WERI-Rb-1 (cell line): ENCODE results near the gene RAB26.
"Not testable (repeated sequence)": the region's sequence is repeated elsewhere in the genome, so short reads cannot be mapped to it uniquely, and the experiment has no call there.

Experiments
- DNase-seq: peaks from one replicate; pipeline ENCODE4 v3.0.0-alpha.2; 2020
- H3K27ac ChIP-seq: fragments of 250-450 bp; sonication (Bioruptor Pico); 2 replicates; pipeline ENCODE4 v1.5.1; 2020; ENCODE audit warnings: mild to moderate bottlenecking, moderate library complexity
- H3K27me3 ChIP-seq: fragments of 250-450 bp; sonication (Bioruptor Pico); 2 replicates; pipeline ENCODE4 v1.5.1; 2021; ENCODE audit warnings: mild to moderate bottlenecking, low read depth, moderate library complexity; ENCODE audit not compliant: insufficient read depth, severe bottlenecking
- H3K36me3 ChIP-seq: fragments of 250-450 bp; sonication (Bioruptor Pico); 2 replicates; pipeline ENCODE4 v1.5.1; 2020; ENCODE audit warnings: mild to moderate bottlenecking, moderate library complexity
- H3K4me3 ChIP-seq: 2 replicates; pipeline ENCODE4 v1.5.1; 2011; ENCODE audit warnings: low read depth, mild to moderate bottlenecking, control low read depth, low read length
- H3K9me3 ChIP-seq: fragments of 250-450 bp; sonication (Bioruptor Pico); 2 replicates; pipeline ENCODE4 v1.5.1; 2021; ENCODE audit warnings: mild to moderate bottlenecking, moderate library complexity; ENCODE audit not compliant: severe bottlenecking
- TF ChIP-seq, protein P1 (sequence below): IDR thresholded peaks from 2 replicates; pipeline ENCODE4 v1.5.1; 2011; ENCODE audit warnings: low read depth, mild to moderate bottlenecking, control low read depth, inconsistent platforms, low read length

Gene RAB26

DNA sequence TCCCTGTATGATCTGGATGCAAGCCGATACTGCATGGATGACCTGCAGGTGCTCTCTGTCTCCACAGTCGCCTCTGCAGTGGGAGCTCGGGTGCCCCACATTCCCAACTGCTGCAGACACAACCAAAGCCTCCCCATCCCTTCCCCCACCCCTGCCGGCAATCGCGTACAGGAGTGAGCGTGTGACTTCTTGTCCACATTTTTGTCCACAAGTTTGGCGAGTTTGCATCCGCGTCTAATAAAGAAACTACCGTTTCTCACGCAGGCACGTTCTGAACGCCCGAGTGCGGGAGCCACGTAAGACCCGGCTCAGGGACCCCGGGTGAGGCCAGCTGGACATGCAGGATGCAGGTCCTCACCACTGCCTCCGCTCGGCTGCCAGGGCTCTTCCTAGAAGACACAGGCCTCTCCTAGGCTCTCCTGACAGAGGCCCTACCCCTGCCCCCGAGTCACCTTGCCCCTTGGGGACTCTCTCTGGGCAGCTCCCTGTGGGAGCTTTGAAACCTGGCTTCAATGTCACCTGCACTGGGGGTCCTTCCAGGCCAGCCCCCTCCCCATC is 18.5 kb upstream of the RAB26 start:
- H3K36me3 ChIP-seq, H3K27me3 ChIP-seq, H3K9me3 ChIP-seq: not testable (repeated sequence)
- peak overlapping the region; percentile 19; the same call in 1 of the 2 replicates for H3K4me3 ChIP-seq
- peak; percentile 53 for DNase-seq
- peak overlapping the region; percentile 68 for H3K27ac ChIP-seq

DNA sequence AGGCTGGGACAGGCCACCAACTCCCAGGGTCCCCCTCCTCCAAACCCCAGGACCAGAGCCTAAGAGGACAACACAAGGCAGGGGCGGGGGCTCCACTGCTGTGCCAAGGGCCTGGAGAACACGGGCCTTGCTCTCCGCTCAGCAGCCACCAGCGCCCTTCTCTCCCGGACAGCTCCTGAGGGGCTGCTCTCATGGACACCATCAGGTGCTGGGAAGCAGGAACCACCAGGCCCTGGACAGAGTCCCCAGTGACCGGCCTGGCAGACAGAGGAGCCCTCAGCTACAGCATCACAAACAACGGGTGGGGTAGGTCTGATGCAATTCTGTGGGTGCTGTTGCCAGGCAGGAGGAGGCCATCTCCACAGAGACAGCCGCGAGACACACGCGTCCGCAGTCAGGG is 14.6 kb upstream of the RAB26 start:
- H3K4me3 ChIP-seq, H3K9me3 ChIP-seq, H3K27me3 ChIP-seq, H3K27ac ChIP-seq, DNase-seq, H3K36me3 ChIP-seq: not testable (repeated sequence)

DNA sequence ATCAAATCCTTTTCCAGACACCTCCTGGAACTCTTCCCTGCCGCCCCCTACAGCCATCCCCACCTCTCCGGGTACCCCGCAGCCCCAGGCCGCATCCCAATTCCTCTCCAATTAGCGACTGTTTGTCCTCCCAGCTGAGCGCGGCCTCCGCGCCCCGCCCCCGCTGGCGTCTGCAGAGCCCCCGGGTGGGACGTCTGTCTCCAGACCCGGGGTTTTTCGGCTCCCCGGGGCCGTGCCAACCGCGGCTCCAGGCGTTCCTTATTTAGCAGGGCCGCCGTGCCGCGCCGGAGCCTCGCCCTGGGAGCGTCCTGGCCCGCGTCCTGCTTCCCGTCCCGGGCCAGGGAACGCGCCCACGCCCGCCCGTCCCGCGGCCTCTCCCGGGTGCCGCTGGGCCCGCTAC is 13.4 kb upstream of the RAB26 start:
- H3K27me3 ChIP-seq, H3K36me3 ChIP-seq, DNase-seq, H3K9me3 ChIP-seq: not testable (repeated sequence)
- Histone ChIP-seq H3K27ac (peak overlapping the region; percentile 39; the same call in 1 of the 2 replicates), H3K4me3 (peak overlapping the region; percentile 50)

DNA sequence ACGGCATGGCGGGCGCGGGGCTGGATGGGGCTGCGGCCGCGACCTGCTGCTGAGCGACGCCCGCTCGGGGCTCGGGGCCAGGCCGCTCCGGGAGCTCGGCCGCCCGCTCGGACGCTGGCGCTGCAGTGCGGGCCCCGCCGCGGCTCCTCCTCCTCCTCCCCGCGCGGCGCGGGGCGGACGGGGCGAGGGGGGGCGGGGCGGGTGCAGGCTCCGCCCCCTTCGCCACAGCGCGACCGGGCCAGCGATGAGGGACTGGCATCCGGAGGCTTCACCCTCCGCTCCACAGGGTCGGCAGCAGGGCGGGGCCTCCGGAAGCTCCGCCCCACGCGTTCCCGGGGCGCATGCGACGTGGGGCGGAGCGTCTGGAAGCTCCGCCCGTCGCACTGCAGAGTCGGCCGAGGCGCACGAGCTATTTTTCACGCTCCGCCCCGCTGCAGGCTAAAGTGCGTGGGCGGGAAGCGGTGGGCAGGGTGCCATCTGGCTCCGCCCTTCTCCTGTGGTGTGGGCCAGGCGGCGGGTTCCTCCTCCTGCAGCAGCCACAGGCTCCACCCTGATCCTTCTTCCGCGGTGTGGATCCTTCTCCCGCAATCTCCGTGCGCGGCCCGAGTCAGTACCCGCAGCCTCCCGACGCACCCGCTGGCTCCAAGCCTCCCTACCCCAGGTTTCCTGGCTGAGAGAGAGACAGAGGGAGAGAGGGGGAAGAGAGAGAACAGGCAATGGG is 12.5 kb upstream of the RAB26 start, which contains the start of gene PKD1:
Gene PKD1, minus strand, starts transcription at position 129 of the 721 bp plus-strand sequence. CDS start 209 bp downstream, outside the sequence.
- not testable (repeated sequence) for H3K9me3 ChIP-seq, H3K36me3 ChIP-seq, H3K27me3 ChIP-seq
- DNase-seq = peak; percentile 95
- H3K4me3 ChIP-seq = peak within 1 kb of the TSS; percentile 50
- H3K27ac ChIP-seq = peak within 1 kb of the TSS; percentile 74

DNA sequence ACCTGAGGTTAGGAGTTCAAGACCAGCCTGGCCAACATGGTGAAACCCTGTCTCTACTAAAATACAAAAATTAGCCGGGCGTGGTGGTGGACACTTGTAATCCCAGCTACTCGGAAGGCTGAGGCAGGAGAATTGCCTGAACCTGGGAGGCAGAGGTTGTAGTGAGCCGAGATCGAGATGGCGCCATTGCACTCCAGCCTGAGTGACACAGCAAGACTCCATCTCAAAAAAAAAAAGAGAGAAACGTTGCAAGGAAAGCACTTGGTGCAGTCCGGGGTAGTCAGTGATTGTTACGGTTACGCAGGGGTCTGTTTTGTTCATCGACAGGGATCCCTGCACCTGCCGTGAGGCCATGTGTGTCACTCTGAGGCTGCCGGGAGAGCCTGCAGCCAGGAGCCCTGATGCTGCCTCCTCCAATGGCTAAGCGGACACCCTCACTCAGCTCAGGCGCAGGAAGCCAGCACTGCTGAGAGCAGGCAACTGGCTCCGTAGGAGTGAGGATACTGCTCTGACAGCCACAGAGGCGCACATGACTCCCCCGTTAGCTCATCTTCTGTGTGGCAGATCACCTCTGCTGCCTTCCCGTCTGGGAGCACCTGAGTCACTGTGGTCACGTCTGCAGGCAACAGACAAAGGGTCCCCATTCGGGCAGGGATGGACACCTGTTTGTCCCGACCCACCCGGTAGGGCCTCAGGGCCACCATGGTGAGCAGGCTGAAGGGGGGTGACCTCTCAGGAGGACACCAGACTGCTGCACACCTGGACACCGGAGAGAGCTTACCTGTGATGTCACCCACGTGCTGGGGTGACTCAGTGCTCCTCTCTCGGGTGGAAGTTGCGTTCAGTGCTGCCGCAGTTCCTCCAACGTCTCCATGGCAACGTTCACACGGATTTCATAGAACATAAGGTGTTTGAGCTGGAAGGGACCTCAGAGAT is 5.2 kb upstream of the RAB26 start:
- TF ChIP-seq, protein P1, sequence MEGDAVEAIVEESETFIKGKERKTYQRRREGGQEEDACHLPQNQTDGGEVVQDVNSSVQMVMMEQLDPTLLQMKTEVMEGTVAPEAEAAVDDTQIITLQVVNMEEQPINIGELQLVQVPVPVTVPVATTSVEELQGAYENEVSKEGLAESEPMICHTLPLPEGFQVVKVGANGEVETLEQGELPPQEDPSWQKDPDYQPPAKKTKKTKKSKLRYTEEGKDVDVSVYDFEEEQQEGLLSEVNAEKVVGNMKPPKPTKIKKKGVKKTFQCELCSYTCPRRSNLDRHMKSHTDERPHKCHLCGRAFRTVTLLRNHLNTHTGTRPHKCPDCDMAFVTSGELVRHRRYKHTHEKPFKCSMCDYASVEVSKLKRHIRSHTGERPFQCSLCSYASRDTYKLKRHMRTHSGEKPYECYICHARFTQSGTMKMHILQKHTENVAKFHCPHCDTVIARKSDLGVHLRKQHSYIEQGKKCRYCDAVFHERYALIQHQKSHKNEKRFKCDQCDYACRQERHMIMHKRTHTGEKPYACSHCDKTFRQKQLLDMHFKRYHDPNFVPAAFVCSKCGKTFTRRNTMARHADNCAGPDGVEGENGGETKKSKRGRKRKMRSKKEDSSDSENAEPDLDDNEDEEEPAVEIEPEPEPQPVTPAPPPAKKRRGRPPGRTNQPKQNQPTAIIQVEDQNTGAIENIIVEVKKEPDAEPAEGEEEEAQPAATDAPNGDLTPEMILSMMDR = no peak
- Histone ChIP-seq H3K4me3 (no peak overlapping the region), H3K36me3 (no peaks in the 10 kb centered on the region), H3K27me3 (no peaks in the 10 kb centered on the region), H3K27ac (peak overlapping the region; percentile 25; the same call in 1 of the 2 replicates), H3K9me3 (no peaks in the 10 kb centered on the region)
- DNase-seq = no peak

DNA sequence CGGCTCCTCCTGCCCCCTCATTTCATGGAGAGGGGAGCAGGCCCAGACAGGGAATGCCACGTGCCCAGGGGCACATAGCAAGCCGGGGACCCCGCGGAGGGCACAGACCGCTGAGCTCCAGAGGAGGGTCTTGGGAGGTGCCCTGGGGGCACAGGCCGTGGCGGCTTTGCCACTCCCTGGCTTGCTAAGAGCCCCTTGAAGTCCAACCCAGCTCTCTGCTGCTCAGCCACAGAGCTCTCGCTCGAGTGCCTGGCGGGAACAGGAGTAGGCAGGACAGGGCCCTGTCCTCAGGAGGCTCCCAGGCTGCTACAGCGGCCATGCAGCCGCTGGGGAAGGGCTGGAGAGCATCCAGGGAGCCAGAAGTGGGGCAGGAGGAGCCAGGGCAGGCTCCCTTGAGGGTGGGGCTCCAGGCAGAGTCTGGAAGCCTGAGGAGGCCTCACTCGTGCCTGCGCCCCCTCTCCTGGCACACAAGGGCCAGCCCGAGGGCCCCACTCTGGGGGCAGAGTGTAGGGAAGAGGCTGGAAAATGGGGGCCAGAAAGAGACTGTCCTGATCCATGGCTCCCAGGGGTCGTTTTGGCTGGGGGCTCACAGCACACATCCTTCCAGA is 4.4 kb upstream of the RAB26 start:
- TF ChIP-seq, protein P1 = no peak
- peak overlapping the region; percentile 25 for H3K27ac ChIP-seq

DNA sequence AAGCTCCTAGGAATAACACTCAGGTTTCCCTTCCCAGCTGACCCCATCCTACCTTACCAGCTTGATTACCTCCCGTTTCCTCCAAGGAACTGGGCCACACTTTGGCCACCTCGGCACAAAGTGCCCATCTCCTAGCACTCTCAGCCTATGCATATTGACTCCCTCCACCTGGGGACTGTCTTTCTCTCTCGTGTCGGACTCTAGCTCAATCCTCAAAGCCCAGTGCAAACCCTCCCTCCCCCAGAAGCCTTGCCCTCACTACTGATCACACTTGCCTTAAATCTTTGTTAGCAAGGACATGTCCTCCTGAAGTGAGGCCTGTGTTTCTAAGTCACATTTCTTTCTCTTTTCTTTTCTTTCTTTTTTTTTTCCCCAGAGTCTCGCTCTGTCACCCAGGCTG is 2.6 kb upstream of the RAB26 start:
- peaks cover 7% of the 10 kb centered on the region for H3K36me3 ChIP-seq
- no peaks in the 10 kb centered on the region for H3K9me3 ChIP-seq
- no peaks in the 10 kb centered on the region for H3K27me3 ChIP-seq
- H3K4me3 ChIP-seq = no peak overlapping the region
- TF ChIP-seq, protein P1 = no peak
- H3K27ac ChIP-seq = peak overlapping the region; percentile 97
- DNase-seq = no peak

More for the DNA sequence above, 4.4 kb upstream of the RAB26 start:
- Histone ChIP-seq H3K27me3 (no peaks in the 10 kb centered on the region), H3K36me3 (no peaks in the 10 kb centered on the region), H3K4me3 (no peak overlapping the region), H3K9me3 (no peaks in the 10 kb centered on the region)
- DNase-seq = no peak
